Mesenchymal stem cell (in vitro differentiated cells and primary cell): ENCODE data around the gene SPAAR.
A peak's percentile ranks its signal among the peaks of the same experiment; 100 is the strongest.
"Not testable (repeated sequence)": the region's sequence is repeated elsewhere in the genome, so short reads cannot be mapped to it uniquely, and the experiment has no call there.

Source experiments
- DNase-seq: peaks from one replicate; pipeline ENCODE4 v3.0.0-alpha.2; 2013
- H2AFZ ChIP-seq: one replicate; pipeline ENCODE4 v1.6.1; 2013; ENCODE audit warnings: low read depth, mild to moderate bottlenecking, control low read depth, inconsistent platforms, low read length, moderate library complexity
- H2AK5ac ChIP-seq: 2 replicates; pipeline ENCODE4 v1.6.1; 2013; ENCODE audit warnings: low read length, moderate library complexity, mild to moderate bottlenecking, inconsistent platforms; ENCODE audit not compliant: severe bottlenecking
- H2BK120ac ChIP-seq: one replicate; pipeline ENCODE4 v1.6.1; 2013; ENCODE audit warnings: low read depth, mild to moderate bottlenecking, inconsistent platforms, low read length, moderate library complexity
- H2BK12ac ChIP-seq, 2 experiments: one replicate each; pipeline ENCODE4 v1.6.1; 2013; ENCODE audit warnings: inconsistent platforms in 2 of 2, low read length in 2 of 2, mild to moderate bottlenecking in 2 of 2, moderate library complexity in 2 of 2, control low read depth in 1 of 2
- H2BK15ac ChIP-seq: one replicate; pipeline ENCODE4 v1.6.1; 2013; ENCODE audit warnings: mild to moderate bottlenecking, low read depth, inconsistent platforms; ENCODE audit not compliant: poor library complexity, severe bottlenecking
- H2BK5ac ChIP-seq: 2 replicates; pipeline ENCODE4 v1.6.1; 2013; ENCODE audit warnings: low read depth, mild to moderate bottlenecking, low read length, control low read depth, inconsistent platforms; ENCODE audit not compliant: poor library complexity, severe bottlenecking
- H3K14ac ChIP-seq, 2 experiments: one replicate each; pipeline ENCODE4 v1.6.1; 2013; ENCODE audit warnings: inconsistent platforms in 2 of 2, low read length in 2 of 2, control low read depth in 1 of 2, mild to moderate bottlenecking in 1 of 2, moderate library complexity in 1 of 2
- H3K18ac ChIP-seq, 2 experiments: one replicate each; pipeline ENCODE4 v1.6.1; 2013; ENCODE audit warnings: inconsistent platforms in 2 of 2, low read length in 2 of 2, control low read depth in 1 of 2, low read depth in 1 of 2, mild to moderate bottlenecking in 1 of 2
- H3K23ac ChIP-seq, 2 experiments: one replicate each; pipeline ENCODE4 v1.6.1; 2013; ENCODE audit warnings: inconsistent platforms in 2 of 2, low read length in 2 of 2, mild to moderate bottlenecking in 2 of 2, moderate library complexity in 2 of 2, control low read depth in 1 of 2
- H3K27ac ChIP-seq: 2 replicates; pipeline ENCODE4 v1.5.1; 2013; ENCODE audit warnings: mild to moderate bottlenecking, moderate library complexity, low read length, control low read depth, inconsistent platforms; ENCODE audit not compliant: poor library complexity, severe bottlenecking
- H3K27me3 ChIP-seq, 2 experiments: 2 replicates each; pipeline versions ENCODE4 v1.6.1 to v1.7.0; 2013; ENCODE audit warnings: low read length in 2 of 2, mild to moderate bottlenecking in 2 of 2, moderate library complexity in 2 of 2, control low read depth in 1 of 2, inconsistent platforms in 1 of 2; ENCODE audit not compliant: control insufficient read depth in 1 of 2, insufficient read depth in 1 of 2
- H3K36me3 ChIP-seq, 2 experiments: 2 replicates each; pipeline versions ENCODE4 v1.6.1 to v1.7.0; 2013; ENCODE audit warnings: low read length in 2 of 2, control low read depth in 1 of 2, inconsistent platforms in 1 of 2, low read depth in 1 of 2, mild to moderate bottlenecking in 1 of 2; ENCODE audit not compliant: insufficient read depth in 2 of 2, control insufficient read depth in 1 of 2
- H3K4ac ChIP-seq, 2 experiments: one replicate each; pipeline ENCODE4 v1.6.1; 2013; ENCODE audit warnings: inconsistent platforms in 2 of 2, low read length in 2 of 2, mild to moderate bottlenecking in 2 of 2, moderate library complexity in 2 of 2, control low read depth in 1 of 2, low read depth in 1 of 2
- H3K4me1 ChIP-seq: 2 replicates; pipeline ENCODE4 v1.6.1; 2013; ENCODE audit warnings: low read depth, low read length, control low read depth; ENCODE audit not compliant: control insufficient read depth, insufficient read depth
- H3K4me2 ChIP-seq: 2 replicates; pipeline ENCODE4 v1.6.1; 2013; ENCODE audit warnings: low read length, mild to moderate bottlenecking, inconsistent platforms; ENCODE audit not compliant: poor library complexity, severe bottlenecking
- H3K4me3 ChIP-seq, 2 experiments: 2 replicates each; pipeline versions ENCODE4 v1.5.1 to v1.7.0; 2013; ENCODE audit warnings: low read length in 2 of 2, mild to moderate bottlenecking in 2 of 2, control low read depth in 1 of 2, low read depth in 1 of 2; ENCODE audit not compliant: insufficient read depth in 1 of 2
- H3K79me1 ChIP-seq: replicated peaks from 2 replicates; pipeline ENCODE4 v1.6.1; 2013; ENCODE audit warnings: mild to moderate bottlenecking, control low read depth, low read length, inconsistent platforms; ENCODE audit not compliant: poor library complexity, severe bottlenecking
- H3K9ac ChIP-seq: 2 replicates; pipeline ENCODE4 v1.7.0; 2013; ENCODE audit warnings: mild to moderate bottlenecking, low read length, moderate library complexity
- H3K9me3 ChIP-seq: 2 replicates; pipeline ENCODE4 v1.7.0; 2013; ENCODE audit warnings: mild to moderate bottlenecking, low read length; ENCODE audit not compliant: control insufficient read depth
- H4K8ac ChIP-seq: one replicate; pipeline ENCODE4 v1.6.1; 2013; ENCODE audit warnings: inconsistent platforms, mild to moderate bottlenecking, low read length, moderate library complexity
- H4K91ac ChIP-seq: one replicate; pipeline ENCODE4 v1.6.1; 2013; ENCODE audit warnings: mild to moderate bottlenecking, low read length, inconsistent platforms
- WGBS: methylation state at CpG from one replicate; pipeline ENCODE4 v1.1.7; 2013; ENCODE audit warnings: mixed read lengths; 5-methylcytosine and 5-hydroxymethylcytosine counted together

The SPAAR gene

DNA sequence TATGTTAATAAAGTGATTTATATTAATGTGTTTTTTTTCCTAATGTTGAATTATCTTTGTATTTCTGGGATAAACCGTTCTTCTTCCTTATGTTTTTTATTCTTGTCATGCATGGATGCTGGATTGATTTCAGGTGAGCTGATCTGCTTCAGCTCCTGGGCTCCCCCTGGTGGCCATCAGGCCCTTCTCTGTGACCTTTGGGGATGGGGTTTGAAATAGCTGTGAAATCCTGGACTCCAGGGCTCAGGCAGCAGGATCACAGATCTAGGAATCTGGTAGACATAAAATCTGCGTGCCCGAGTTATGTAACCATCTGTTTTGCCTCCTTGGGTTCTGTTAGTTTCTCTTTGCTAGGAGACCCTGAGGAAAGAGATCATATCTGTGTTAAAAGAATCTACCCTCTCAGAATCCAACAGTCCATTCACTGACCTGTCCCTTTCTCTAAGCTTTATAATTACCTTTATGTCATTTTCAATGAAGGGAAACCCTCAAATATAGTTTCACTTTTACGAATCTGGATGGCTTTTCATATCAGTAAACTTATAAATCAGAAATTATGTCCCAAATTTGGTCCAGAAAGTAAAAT lies 26.9 kb upstream of the SPAAR start:
- Histone ChIP-seq H2BK5ac (no peak overlapping the region), H4K91ac (no peak overlapping the region), H3K4me2 (no peak overlapping the region), H3K9me3 (peaks cover under 1% of the 10 kb centered on the region), H3K4me1 (no peaks in the 10 kb centered on the region), H3K4ac (no peak overlapping the region), H2AFZ (no peak overlapping the region), H2AK5ac (no peak overlapping the region), H2BK15ac (no peak overlapping the region), H3K79me1 (no peaks in the 10 kb centered on the region), H3K4me3 (no peak overlapping the region), H3K9ac (peak overlapping the region; percentile 18), H3K27ac (no peak overlapping the region), H3K23ac (no peak overlapping the region), H2BK120ac (no peak overlapping the region), H4K8ac (no peak overlapping the region), H2BK12ac (no peak overlapping the region), H3K14ac (no peak overlapping the region), H3K36me3 (no peaks in the 10 kb centered on the region), H3K18ac (no peak overlapping the region), H3K27me3 (no peaks in the 10 kb centered on the region)
- DNase-seq = peak; percentile 72
- WGBS = 0% methylated on average over 1 of the region's 4 CpGs

DNA sequence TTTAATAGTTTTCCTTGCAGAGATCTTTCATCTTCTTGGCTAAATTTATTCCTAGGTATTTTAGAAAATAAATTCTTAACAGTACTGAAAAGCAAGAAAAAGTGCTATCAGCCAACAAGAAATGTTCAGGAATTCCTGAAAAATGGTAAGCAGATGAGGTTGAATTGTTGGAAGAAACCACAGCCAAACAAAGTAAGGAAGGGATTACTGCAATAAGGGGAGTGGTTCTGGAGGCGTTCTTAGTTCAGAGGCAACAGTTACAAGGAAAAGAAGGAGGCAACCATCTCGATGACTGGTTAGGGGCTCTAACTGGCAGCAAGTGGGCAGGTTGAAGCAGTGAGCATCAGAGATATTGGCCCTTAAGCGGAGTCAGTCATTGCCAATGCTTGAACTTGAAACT lies 26.3 kb upstream of the SPAAR start:
- no peaks in the 10 kb centered on the region for H3K4me1 ChIP-seq
- peak overlapping the region; percentile 42 for H3K9ac ChIP-seq
- H2BK5ac ChIP-seq = no peak overlapping the region
- no peaks in the 10 kb centered on the region for H3K79me1 ChIP-seq
- no peak overlapping the region for H3K4ac ChIP-seq
- H3K27ac ChIP-seq = no peak overlapping the region
- no peak overlapping the region for H4K91ac ChIP-seq
- H3K23ac ChIP-seq = no peak overlapping the region
- H2AFZ ChIP-seq = no peak overlapping the region
- no peak overlapping the region for H3K4me2 ChIP-seq
- no peak overlapping the region for H3K14ac ChIP-seq
- no peak overlapping the region for H2BK15ac ChIP-seq
- no peaks in the 10 kb centered on the region for H3K9me3 ChIP-seq
- peak; percentile 3 for DNase-seq
- H3K36me3 ChIP-seq = no peaks in the 10 kb centered on the region
- no peak overlapping the region for H2AK5ac ChIP-seq
- H3K27me3 ChIP-seq = no peaks in the 10 kb centered on the region
- no peak overlapping the region for H2BK12ac ChIP-seq
- no peak overlapping the region for H2BK120ac ChIP-seq
- 68% methylated on average over 2 of the region's 3 CpGs for WGBS
- H3K4me3 ChIP-seq = no peak overlapping the region
- H4K8ac ChIP-seq = no peak overlapping the region
- H3K18ac ChIP-seq = no peak overlapping the region

DNA sequence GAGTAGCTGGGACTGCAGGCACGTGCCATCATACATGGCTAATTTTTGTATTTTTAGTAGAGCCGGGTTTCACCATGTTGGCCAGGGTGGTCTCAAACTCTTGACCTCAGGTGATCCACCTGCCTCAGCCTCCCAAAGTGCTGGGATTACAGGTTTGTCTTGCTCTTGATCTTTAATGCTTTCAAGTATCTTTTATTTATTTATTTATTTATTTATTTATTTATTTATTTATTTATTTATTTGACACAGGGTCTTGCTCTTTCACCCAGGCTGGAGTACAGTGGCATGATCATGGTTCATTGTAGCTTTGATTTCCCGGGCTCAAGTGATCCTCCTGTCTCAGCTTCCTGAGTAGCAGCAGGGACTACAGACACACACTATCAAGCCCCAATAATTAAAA lies 24.4 kb upstream of the SPAAR start:
- H3K4me3 ChIP-seq, H3K9me3 ChIP-seq, H2BK15ac ChIP-seq, H3K4me1 ChIP-seq, H3K9ac ChIP-seq, H2BK12ac ChIP-seq, H3K36me3 ChIP-seq, H2AFZ ChIP-seq, H3K4me2 ChIP-seq, H3K18ac ChIP-seq, H3K27ac ChIP-seq, H2BK5ac ChIP-seq, H3K23ac ChIP-seq, H4K8ac ChIP-seq, H2BK120ac ChIP-seq, H3K14ac ChIP-seq, H2AK5ac ChIP-seq, H4K91ac ChIP-seq, DNase-seq, H3K4ac ChIP-seq, H3K27me3 ChIP-seq, H3K79me1 ChIP-seq: not testable (repeated sequence)
- WGBS = 90% methylated on average over 3 of the region's 3 CpGs

DNA sequence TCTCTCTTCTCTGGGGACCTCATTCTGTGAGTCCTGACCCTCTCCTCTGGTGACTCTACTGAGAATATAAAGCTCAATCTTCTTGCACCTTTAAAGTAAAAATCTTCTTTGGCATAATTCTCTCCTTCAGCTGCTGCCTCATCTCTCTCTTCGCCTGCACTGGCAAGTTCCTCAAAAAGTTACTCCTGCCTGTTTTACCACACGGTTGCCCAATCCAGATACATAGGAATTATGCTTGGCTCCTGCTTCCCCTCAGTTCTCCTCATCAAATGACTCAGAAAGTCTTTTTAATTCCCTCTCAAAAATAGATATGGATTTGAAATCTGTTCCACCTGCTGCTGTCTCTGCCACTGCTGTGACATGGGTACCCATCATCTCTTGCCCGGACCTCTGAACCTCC lies 17.6 kb upstream of the SPAAR start:
- H3K9ac ChIP-seq = no peak overlapping the region
- no peak for DNase-seq
- no peak overlapping the region for H2BK120ac ChIP-seq
- no peak overlapping the region for H4K91ac ChIP-seq
- H3K23ac ChIP-seq = no peak overlapping the region
- no peak overlapping the region for H3K27ac ChIP-seq
- no peaks in the 10 kb centered on the region for H3K79me1 ChIP-seq
- no peak overlapping the region for H2BK12ac ChIP-seq
- H2BK5ac ChIP-seq = no peak overlapping the region
- no peaks in the 10 kb centered on the region for H3K36me3 ChIP-seq
- WGBS = 93% methylated on average over 3 of the region's 3 CpGs
- H4K8ac ChIP-seq = no peak overlapping the region
- no peak overlapping the region for H3K4ac ChIP-seq
- peaks cover 0 to 23% of the 10 kb centered on the region in 2 experiments for H3K27me3 ChIP-seq
- H3K4me1 ChIP-seq = no peaks in the 10 kb centered on the region
- no peak overlapping the region for H3K4me3 ChIP-seq
- no peak overlapping the region for H3K14ac ChIP-seq
- H3K18ac ChIP-seq = no peak overlapping the region
- no peak overlapping the region for H2AK5ac ChIP-seq
- H3K4me2 ChIP-seq = no peak overlapping the region
- no peak overlapping the region for H2AFZ ChIP-seq
- no peak overlapping the region for H2BK15ac ChIP-seq
- no peaks in the 10 kb centered on the region for H3K9me3 ChIP-seq
